IgD-negative memory B cell (primary cell): Measurements from ENCODE around the gene GMPR. TPM values are rescaled to one million over a fixed set of nuclear protein-coding genes. Genes with fewer than 3 reads are reported as not detected.
"Not testable (repeated sequence)": the region's sequence is repeated elsewhere in the genome, so short reads cannot be mapped to it uniquely, and the experiment has no call there.

Experiments
- H3K27ac Mint-ChIP-seq, 3 donors: one replicate each; pipeline ENCODE4 v1.8.0; 2020 to 2022; ENCODE audit warnings: mild to moderate bottlenecking in 3 of 3, mixed read lengths in 3 of 3, moderate library complexity in 1 of 3
- H3K27me3 Mint-ChIP-seq: one replicate; pipeline ENCODE4 v1.8.0; 2021; ENCODE audit warnings: mixed read lengths
- H3K36me3 Mint-ChIP-seq: one replicate; pipeline ENCODE4 v1.8.0; 2020; ENCODE audit warnings: mild to moderate bottlenecking, mixed read lengths
- H3K4me1 Mint-ChIP-seq, 3 donors: one replicate each; pipeline ENCODE4 v1.8.0; 2020 to 2022; ENCODE audit warnings: mixed read lengths in 3 of 3, mild to moderate bottlenecking in 1 of 3
- H3K4me3 Mint-ChIP-seq, 4 donors: one replicate each; pipeline ENCODE4 v1.8.0; 2020 to 2022; ENCODE audit warnings: mild to moderate bottlenecking in 4 of 4, mixed read lengths in 4 of 4, moderate library complexity in 3 of 4
- H3K9me3 Mint-ChIP-seq, 3 donors: one replicate each; pipeline ENCODE4 v1.8.0; 2020 to 2021; ENCODE audit warnings: mixed read lengths in 3 of 3, mild to moderate bottlenecking in 1 of 3
- polyA plus RNA-seq: library from polyadenylated mRNA; unstranded; fragments of 300-500 nt; fragmentation: Illumina TruSeq; gene quantifications from one replicate; pipeline ENCODE4 v1.2.3, GENCODE V29; 2021

GMPR gene
- polyA plus RNA-seq, 1 donor from 2014 or later: 1.3 TPM

DNA sequence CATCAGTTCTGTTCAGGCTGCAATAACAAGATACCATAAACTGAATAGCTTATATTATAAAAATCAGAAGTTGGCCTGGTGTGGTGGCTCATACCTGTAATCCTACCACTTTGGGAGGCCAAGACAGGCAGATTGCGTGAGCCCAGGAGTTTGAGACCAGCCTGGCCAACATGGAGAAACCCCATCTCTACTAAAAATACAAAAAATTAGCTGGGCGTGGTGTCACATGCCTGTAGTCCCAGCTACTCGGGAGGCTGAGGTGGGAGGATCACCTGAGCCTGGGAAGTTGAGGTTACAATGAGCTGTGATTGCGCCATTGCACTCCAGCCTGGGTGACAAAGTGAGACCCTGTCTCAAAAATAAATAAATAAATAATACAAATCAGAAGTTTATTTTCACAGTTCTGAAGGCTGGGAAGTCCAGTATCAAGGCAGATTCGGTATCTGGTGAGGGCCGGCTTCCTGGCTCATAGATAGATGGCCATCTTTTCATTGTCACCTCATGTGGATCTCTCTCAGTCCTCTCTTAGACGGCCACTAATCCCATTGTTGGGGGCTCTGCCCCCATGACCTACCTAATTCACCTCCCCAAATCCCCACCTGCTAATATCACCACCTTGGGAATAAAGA, 31.2 kb downstream of the GMPR start:
- not testable (repeated sequence) for H3K27ac Mint-ChIP-seq, H3K4me3 Mint-ChIP-seq

GRCh38 chr6:16270178-16270794, 31.9 kb downstream of the GMPR start:
- H3K36me3 Mint-ChIP-seq: no peaks in the 10 kb centered on the region
- H3K9me3 Mint-ChIP-seq: no peaks in the 10 kb centered on the region
- no peak overlapping the region for H3K27ac Mint-ChIP-seq
- H3K4me1 Mint-ChIP-seq: no peaks in the 10 kb centered on the region
- H3K27me3 Mint-ChIP-seq: peaks cover 6% of the 10 kb centered on the region
- H3K4me3 Mint-ChIP-seq: no peak overlapping the region

More for the DNA sequence above, 31.2 kb downstream of the GMPR start:
- H3K9me3 Mint-ChIP-seq, H3K27me3 Mint-ChIP-seq, H3K4me1 Mint-ChIP-seq, H3K36me3 Mint-ChIP-seq: not testable (repeated sequence)

- no peaks in the 10 kb centered on the region for H3K36me3 Mint-ChIP-seq
- H3K27ac Mint-ChIP-seq: no peak overlapping the region
- no peaks in the 10 kb centered on the region for H3K9me3 Mint-ChIP-seq
- H3K4me3 Mint-ChIP-seq: no peak overlapping the region
- peaks cover 7% of the 10 kb centered on the region for H3K27me3 Mint-ChIP-seq
- H3K4me1 Mint-ChIP-seq: peaks cover 0 to under 1% (median 0%) of the 10 kb centered on the region in 3 donors
Observed at GRCh38 chr6:16271428-16271827, 33.0 kb downstream of the GMPR start.

- Mint-ChIP-seq H3K9me3 (no peaks in the 10 kb centered on the region), H3K27ac (no peak overlapping the region), H3K4me1 (peaks cover 0 to 1% (median 0%) of the 10 kb centered on the region in 3 donors), H3K4me3 (no peak overlapping the region), H3K36me3 (no peaks in the 10 kb centered on the region), H3K27me3 (peaks cover 8% of the 10 kb centered on the region)
Observed at GRCh38 chr6:16272201-16272600, 33.8 kb downstream of the GMPR start.

GRCh38 chr6:16273256-16273655, 34.9 kb downstream of the GMPR start:
- Mint-ChIP-seq H3K4me1 (peaks cover 0 to 1% (median 0%) of the 10 kb centered on the region in 3 donors), H3K36me3 (no peaks in the 10 kb centered on the region), H3K4me3 (no peak overlapping the region), H3K27me3 (peaks cover 13% of the 10 kb centered on the region), H3K27ac (no peak overlapping the region), H3K9me3 (no peaks in the 10 kb centered on the region)

DNA sequence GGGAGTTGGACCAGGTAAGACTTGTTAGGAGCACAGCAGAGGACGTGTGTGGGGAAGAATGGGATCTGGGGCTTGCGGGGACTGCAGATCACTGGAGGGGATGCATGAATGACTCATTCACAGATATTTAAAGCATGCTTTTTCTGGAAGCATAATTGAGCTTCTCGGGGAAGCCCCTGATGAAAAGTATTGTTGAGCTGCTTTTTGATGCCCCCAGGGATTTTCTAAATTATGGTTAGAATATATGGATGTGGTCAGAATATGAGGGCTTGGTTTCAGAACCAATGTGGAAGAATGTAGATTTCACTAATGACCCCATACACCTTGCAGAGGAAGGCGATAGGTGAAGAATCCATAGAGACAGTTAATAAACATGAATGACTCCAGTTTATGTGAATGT, 36.1 kb downstream of the GMPR start:
- H3K4me3 Mint-ChIP-seq: no peak overlapping the region
- peaks cover 15% of the 10 kb centered on the region for H3K27me3 Mint-ChIP-seq
- H3K27ac Mint-ChIP-seq: no peak overlapping the region
- H3K9me3 Mint-ChIP-seq: no peaks in the 10 kb centered on the region
- H3K36me3 Mint-ChIP-seq: peaks cover 2% of the 10 kb centered on the region
- H3K4me1 Mint-ChIP-seq: peaks cover 0 to 1% (median 0%) of the 10 kb centered on the region in 3 donors

DNA sequence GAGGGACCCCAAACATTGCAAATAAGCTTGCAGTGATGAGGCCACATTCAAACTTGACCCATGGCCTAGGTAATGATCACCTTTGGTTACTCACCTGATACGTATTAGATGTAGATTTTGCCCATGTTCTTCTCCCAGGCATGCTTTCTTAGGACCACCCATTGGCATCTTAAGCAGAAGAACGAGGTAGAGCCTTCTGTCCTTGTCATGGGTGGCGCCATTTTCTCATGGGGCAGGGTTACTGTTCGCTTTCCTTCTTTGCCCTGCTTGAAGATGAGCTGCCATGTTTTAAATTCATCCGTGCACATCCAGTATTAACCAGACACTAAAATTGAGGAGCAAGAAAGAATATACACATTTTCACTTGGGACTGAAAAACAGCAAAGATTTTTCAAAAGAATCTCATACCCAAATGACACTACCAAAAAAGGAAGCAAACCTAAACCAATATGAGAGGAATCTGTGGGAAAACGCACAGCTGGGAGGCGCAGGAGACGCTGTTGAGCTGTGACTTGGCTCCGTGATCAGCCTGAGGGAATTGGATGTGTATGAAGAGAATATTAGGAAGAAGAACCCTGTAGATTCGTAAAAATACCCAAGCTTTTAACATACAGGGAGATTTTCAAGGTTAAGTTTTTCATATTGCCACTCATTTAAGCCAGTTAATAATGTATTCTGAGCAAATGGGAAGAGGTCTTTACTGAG, 36.6 kb downstream of the GMPR start:
- Mint-ChIP-seq H3K4me3 (no peak overlapping the region), H3K36me3 (peaks cover 2% of the 10 kb centered on the region), H3K27me3 (peaks cover 16% of the 10 kb centered on the region), H3K4me1 (peaks cover 0 to 1% (median 0%) of the 10 kb centered on the region in 3 donors), H3K27ac (peak overlapping the region in 1 of 3 donors; percentile 52), H3K9me3 (no peaks in the 10 kb centered on the region)

- Mint-ChIP-seq H3K36me3 (peaks cover 2% of the 10 kb centered on the region), H3K4me3 (peak overlapping the region in 1 of 4 donors; percentile 42), H3K27ac (no peak overlapping the region), H3K9me3 (no peaks in the 10 kb centered on the region), H3K27me3 (peaks cover 14% of the 10 kb centered on the region), H3K4me1 (peaks cover 0 to 1% (median 0%) of the 10 kb centered on the region in 3 donors)
Observed at GRCh38 chr6:16277101-16277981, 39.0 kb downstream of the GMPR start.

- H3K4me1 Mint-ChIP-seq: peaks cover 0 to 1% (median 0%) of the 10 kb centered on the region in 3 donors
- peak overlapping the region in 1 of 4 donors; percentile 42 for H3K4me3 Mint-ChIP-seq
- peaks cover 14% of the 10 kb centered on the region for H3K27me3 Mint-ChIP-seq
- H3K9me3 Mint-ChIP-seq: no peaks in the 10 kb centered on the region
- peaks cover 2% of the 10 kb centered on the region for H3K36me3 Mint-ChIP-seq
- H3K27ac Mint-ChIP-seq: no peak overlapping the region
Observed at GRCh38 chr6:16278048-16278724, 39.8 kb downstream of the GMPR start.

- peaks cover 0 to 3% (median 0%) of the 10 kb centered on the region in 3 donors for H3K4me1 Mint-ChIP-seq
- H3K9me3 Mint-ChIP-seq: no peaks in the 10 kb centered on the region
- peaks cover 14% of the 10 kb centered on the region for H3K27me3 Mint-ChIP-seq
- H3K4me3 Mint-ChIP-seq: no peak overlapping the region
- H3K27ac Mint-ChIP-seq: no peak overlapping the region
- peaks cover 2% of the 10 kb centered on the region for H3K36me3 Mint-ChIP-seq
Observed at GRCh38 chr6:16278750-16279149, 40.4 kb downstream of the GMPR start.

DNA sequence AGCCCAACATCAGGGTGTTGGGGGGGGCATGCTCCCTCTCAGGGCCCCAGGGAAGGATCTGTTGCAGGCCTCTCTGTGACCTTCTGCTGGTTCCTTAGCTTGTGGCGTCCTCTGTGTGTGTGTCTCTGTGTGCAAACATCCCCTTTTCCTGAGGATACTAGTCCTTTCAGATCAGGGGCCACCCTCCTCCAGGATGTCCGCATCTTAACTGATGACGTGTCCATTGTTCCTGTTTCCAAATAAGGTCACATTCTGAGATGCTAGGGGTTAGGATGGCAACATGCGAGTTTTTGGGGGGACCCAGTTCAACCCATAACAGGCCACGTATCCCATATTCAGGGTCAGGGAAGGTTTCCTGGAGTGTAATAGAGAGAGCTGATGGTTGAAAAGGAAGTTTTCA, 40.9 kb downstream of the GMPR start:
- H3K4me3 Mint-ChIP-seq: no peak overlapping the region
- no peaks in the 10 kb centered on the region for H3K9me3 Mint-ChIP-seq
- peaks cover 14% of the 10 kb centered on the region for H3K27me3 Mint-ChIP-seq
- peaks cover 2% of the 10 kb centered on the region for H3K36me3 Mint-ChIP-seq
- no peak overlapping the region for H3K27ac Mint-ChIP-seq
- H3K4me1 Mint-ChIP-seq: peaks cover 0 to 3% (median 0%) of the 10 kb centered on the region in 3 donors

DNA sequence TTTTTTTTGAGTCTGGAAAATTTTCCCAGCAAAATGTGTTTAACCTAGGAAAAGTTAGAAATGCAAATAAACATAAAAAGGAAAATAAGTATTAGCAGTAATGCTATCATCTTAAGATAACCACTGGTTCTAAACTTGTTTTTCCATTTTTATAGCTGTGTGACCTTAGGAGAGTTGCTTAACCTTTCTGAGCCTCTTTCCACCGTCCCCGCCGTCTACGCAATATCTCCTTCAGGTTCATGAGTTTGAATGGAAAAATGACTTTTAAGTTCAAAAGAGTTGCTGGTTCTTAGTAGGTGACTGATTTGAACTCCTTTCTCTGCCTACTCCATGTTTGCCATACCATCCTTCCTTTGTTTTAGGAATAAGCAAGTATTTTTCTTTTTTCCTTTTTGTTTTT, 44.0 kb downstream of the GMPR start:
- Mint-ChIP-seq H3K4me3 (no peak overlapping the region), H3K9me3 (no peaks in the 10 kb centered on the region), H3K4me1 (peaks cover 0 to 2% (median 0%) of the 10 kb centered on the region in 3 donors), H3K36me3 (peaks cover 2% of the 10 kb centered on the region), H3K27ac (no peak overlapping the region), H3K27me3 (peaks cover 10% of the 10 kb centered on the region)

- Mint-ChIP-seq H3K9me3 (no peaks in the 10 kb centered on the region), H3K4me1 (peaks cover 0 to 2% (median 0%) of the 10 kb centered on the region in 3 donors), H3K4me3 (no peak overlapping the region), H3K36me3 (no peaks in the 10 kb centered on the region), H3K27me3 (peaks cover 1% of the 10 kb centered on the region), H3K27ac (no peak overlapping the region)
Observed at GRCh38 chr6:16284472-16284871, 46.1 kb downstream of the GMPR start.

GRCh38 chr6:16285467-16286150, 47.2 kb downstream of the GMPR start:
- Mint-ChIP-seq H3K27ac (no peak overlapping the region), H3K9me3 (no peaks in the 10 kb centered on the region), H3K4me3 (no peak overlapping the region), H3K36me3 (no peaks in the 10 kb centered on the region), H3K27me3 (no peaks in the 10 kb centered on the region), H3K4me1 (peaks cover 0 to 2% (median 0%) of the 10 kb centered on the region in 3 donors)
